H1 (cell line): ENCODE results near the gene BMI1. TPM values are rescaled to one million over a fixed set of nuclear protein-coding genes. Genes with fewer than 3 reads are reported as not detected.

Experiments used
- CTCF ChIA-PET: fragments of 300-600 bp; sonication (Branson Sonifier 250); formaldehyde crosslinking; loops from one replicate; lab custom pipeline; 2021; ENCODE audit not compliant: partially characterized antibody; lab: Charles Lee
- POLR2A ChIA-PET: fragments of 300-600 bp; sonication (Branson Sonifier 250); formaldehyde crosslinking; loops from one replicate; lab custom pipeline; 2021; ENCODE audit warnings: inconsistent platforms; ENCODE audit not compliant: partially characterized antibody; lab: Charles Lee
- DNase-seq, 2 experiments: peaks; one replicate each; pipeline versions ENCODE4 v3.0.0 to v3.0.0-alpha.2; 2010 to 2022; ENCODE audit warnings: low spot score in 2 of 2, low read depth in 1 of 2, mixed read lengths in 1 of 2
- FAIRE-seq: peaks from 2 replicates; lab custom pipeline; 2011; peaks lifted over from hg19 to GRCh38; lab: Jason Lieb, UNC
- H2AFZ ChIP-seq: 2 replicates; pipeline ENCODE4 v1.8.1; 2012; ENCODE audit warnings: low read length, inconsistent platforms
- H2AK5ac ChIP-seq: 2 replicates; pipeline ENCODE4 v1.6.1; 2013; ENCODE audit warnings: low read depth, low read length
- H2BK120ac ChIP-seq: replicated peaks from 2 replicates; pipeline ENCODE3; 2013; ENCODE audit warnings: low read depth, low read length, inconsistent platforms
- H2BK12ac ChIP-seq: 2 replicates; pipeline ENCODE4 v1.6.1; 2013; ENCODE audit warnings: low read depth, low read length
- H2BK15ac ChIP-seq: 2 replicates; pipeline ENCODE4 v1.6.1; 2013; ENCODE audit warnings: low read length
- H2BK20ac ChIP-seq: 2 replicates; pipeline ENCODE4 v1.6.1; 2013; ENCODE audit warnings: low read length
- H2BK5ac ChIP-seq: 2 replicates; pipeline ENCODE4 v1.6.1; 2013; ENCODE audit warnings: low read depth, low read length
- H3K14ac ChIP-seq: 2 replicates; pipeline ENCODE4 v1.6.1; 2013; ENCODE audit warnings: inconsistent platforms; ENCODE audit not compliant: insufficient read length
- H3K18ac ChIP-seq: 2 replicates; pipeline ENCODE4 v1.6.1; 2013; ENCODE audit warnings: low read length; ENCODE audit errors: extremely low read depth
- H3K23ac ChIP-seq: 2 replicates; pipeline ENCODE4 v1.6.1; 2013; ENCODE audit warnings: inconsistent platforms; ENCODE audit not compliant: insufficient read length
- H3K23me2 ChIP-seq: 2 replicates; pipeline ENCODE4 v1.6.1; 2013; ENCODE audit warnings: low read depth, low read length
- H3K27ac ChIP-seq: 2 replicates; pipeline ENCODE4 v1.6.1; 2011; ENCODE audit warnings: low read depth, low read length, inconsistent platforms
- H3K27me3 ChIP-seq, 4 experiments: replicated peaks in 1 of 4; 1 replicate in 1 of 4; 2 replicates in 3 of 4; pipeline versions ENCODE4 v1.6.1 to v1.8.1; 2011 to 2013; ENCODE audit warnings: low read length in 3 of 4, mild to moderate bottlenecking in 3 of 4, inconsistent platforms in 2 of 4, mixed read lengths in 2 of 4, moderate library complexity in 1 of 4; ENCODE audit not compliant: control insufficient read depth in 3 of 4, insufficient read depth in 3 of 4; ENCODE audit errors: extremely low read depth in 1 of 4
- H3K36me3 ChIP-seq, 4 experiments: 2 replicates each; pipeline versions ENCODE4 v1.6.1 to v1.8.1; 2011 to 2013; ENCODE audit warnings: mild to moderate bottlenecking in 4 of 4, low read length in 3 of 4, moderate library complexity in 2 of 4, control low read depth in 1 of 4, inconsistent platforms in 1 of 4; ENCODE audit not compliant: insufficient read depth in 4 of 4, control insufficient read depth in 2 of 4
- H3K4ac ChIP-seq: replicated peaks from 2 replicates; pipeline ENCODE3; 2013; ENCODE audit warnings: low read length, low read depth, mixed read lengths, inconsistent platforms; ENCODE audit not compliant: insufficient read length
- H3K4me1 ChIP-seq, 4 experiments: replicated peaks in 1 of 4; 1 replicate in 1 of 4; 2 replicates in 3 of 4; pipeline versions ENCODE4 v1.6.1 to v1.8.1; 2011 to 2013; ENCODE audit warnings: low read length in 3 of 4, inconsistent platforms in 2 of 4, mixed read lengths in 1 of 4; ENCODE audit not compliant: insufficient read depth in 4 of 4, control insufficient read depth in 3 of 4
- H3K4me2 ChIP-seq, 2 experiments: 2 replicates each; pipeline versions ENCODE4 v1.6.1 to v1.8.1; 2011 to 2013; ENCODE audit warnings: low read depth in 2 of 2, low read length in 2 of 2, control low read depth in 1 of 2, inconsistent platforms in 1 of 2, mild to moderate bottlenecking in 1 of 2; ENCODE audit not compliant: insufficient read depth in 1 of 2
- H3K4me3 ChIP-seq, 4 experiments: fragments of 200-600, 300-600 bp in 1 of 4; sonication (generic), shearing (Covaris generic), sonication (Bioruptor Twin) in 1 of 4; 2 replicates each; pipeline versions ENCODE4 v1.5.1 to v1.8.1; 2011 to 2016; ENCODE audit warnings: low read length in 4 of 4, low read depth in 3 of 4, control low read depth in 2 of 4, inconsistent platforms in 2 of 4, mild to moderate bottlenecking in 2 of 4, mixed read lengths in 1 of 4, moderate library complexity in 1 of 4; ENCODE audit not compliant: insufficient read depth in 2 of 4; ENCODE audit errors: extremely low read depth in 1 of 4
- H3K56ac ChIP-seq: replicated peaks from 2 replicates; pipeline ENCODE3; 2013; ENCODE audit warnings: low read depth, mild to moderate bottlenecking, mixed read lengths, low read length, inconsistent platforms; ENCODE audit not compliant: insufficient read length
- H3K79me1 ChIP-seq: 2 replicates; pipeline ENCODE4 v1.6.1; 2013; ENCODE audit warnings: low read depth, low read length, control low read depth
- H3K79me2 ChIP-seq, 2 experiments: 2 replicates each; pipeline versions ENCODE4 v1.6.1 to v1.8.1; 2012 to 2013; ENCODE audit warnings: low read length in 2 of 2, mild to moderate bottlenecking in 2 of 2, inconsistent platforms in 1 of 2; ENCODE audit not compliant: insufficient read depth in 2 of 2, control insufficient read depth in 1 of 2
- H3K9ac ChIP-seq, 4 experiments: replicated peaks in 1 of 4; 1 replicate in 1 of 4; 2 replicates in 3 of 4; pipeline versions ENCODE4 v1.6.1 to v1.8.1; 2011 to 2013; ENCODE audit warnings: low read depth in 3 of 4, low read length in 3 of 4, control low read depth in 2 of 4, mild to moderate bottlenecking in 2 of 4, moderate library complexity in 2 of 4, inconsistent platforms in 1 of 4; ENCODE audit errors: extremely low read depth in 1 of 4
- H3K9me3 ChIP-seq, 2 experiments: 2 replicates each; pipeline versions ENCODE4 v1.6.1 to v1.8.1; 2012 to 2013; ENCODE audit warnings: mild to moderate bottlenecking in 2 of 2, moderate library complexity in 2 of 2, control low read depth in 1 of 2, inconsistent platforms in 1 of 2, low read depth in 1 of 2, low read length in 1 of 2, mixed read lengths in 1 of 2; ENCODE audit not compliant: insufficient read depth in 2 of 2
- H4K20me1 ChIP-seq, 2 experiments: replicated peaks in 1 of 2; 2 replicates each; pipeline versions ENCODE3 to v1.8.1; 2011 to 2013; ENCODE audit warnings: inconsistent platforms in 2 of 2, low read length in 2 of 2, mild to moderate bottlenecking in 1 of 2; ENCODE audit not compliant: insufficient read depth in 2 of 2, control insufficient read depth in 1 of 2
- H4K5ac ChIP-seq: 2 replicates; pipeline ENCODE4 v1.6.1; 2013; ENCODE audit warnings: low read length, low read depth, mixed read lengths, inconsistent platforms; ENCODE audit not compliant: insufficient read length
- H4K8ac ChIP-seq: 2 replicates; pipeline ENCODE4 v1.8.0; 2013; ENCODE audit warnings: mild to moderate bottlenecking, moderate library complexity, low read length, inconsistent platforms; ENCODE audit not compliant: insufficient read depth; ENCODE audit errors: extremely low read depth
- H4K91ac ChIP-seq: replicated peaks from 2 replicates; pipeline ENCODE3; 2013; ENCODE audit warnings: low read length, mixed read lengths, inconsistent platforms; ENCODE audit not compliant: insufficient read length
- CTBP2 ChIP-seq: IDR thresholded peaks from 2 replicates; pipeline ENCODE4 v1.7.0; 2011; ENCODE audit warnings: borderline replicate concordance, mild to moderate bottlenecking, moderate library complexity, mixed read lengths, low read length; ENCODE audit not compliant: insufficient read depth, insufficient read length
- HDAC2 ChIP-seq, 2 experiments: fragments of 300-600 bp in 1 of 2; sonication (generic) in 1 of 2; IDR thresholded peaks; 2 replicates each; pipeline ENCODE4 v1.6.1; 2011 to 2012; ENCODE audit warnings: low read depth in 2 of 2, low read length in 2 of 2, mild to moderate bottlenecking in 2 of 2, moderate library complexity in 2 of 2, borderline replicate concordance in 1 of 2, inconsistent platforms in 1 of 2
- NANOG ChIP-seq: IDR thresholded peaks from 2 replicates; pipeline ENCODE4 v1.6.1; 2011; ENCODE audit warnings: low read length, low read depth, mild to moderate bottlenecking, inconsistent platforms; ENCODE audit not compliant: insufficient read depth, poor library complexity, severe bottlenecking
- SIRT6 ChIP-seq: IDR thresholded peaks from one replicate; pipeline ENCODE4 v1.7.1; 2012; ENCODE audit warnings: low read length, inconsistent platforms
- SP2 ChIP-seq: IDR thresholded peaks from 2 replicates; pipeline ENCODE4 v1.6.1; 2012; ENCODE audit warnings: mild to moderate bottlenecking, low read length, inconsistent platforms
- TCF12 ChIP-seq: IDR thresholded peaks from 2 replicates; pipeline ENCODE4 v1.6.1; 2011; ENCODE audit warnings: low read depth, mild to moderate bottlenecking, low read length
- WGBS, 2 experiments: shearing (Covaris generic) in 1 of 2; methylation state at CpG; one replicate each; pipeline versions ENCODE4 v1.1.6 to v1.1.7; 2013 to 2015; ENCODE audit warnings: low lambda C conversion rate in 2 of 2, mixed read lengths in 2 of 2, inconsistent platforms in 1 of 2, low coverage in 1 of 2, missing lambda C conversion rate in 1 of 2; ENCODE audit not compliant: insufficient replicate concordance in 2 of 2, insufficient coverage in 1 of 2, insufficient read length in 1 of 2; ENCODE audit errors: extremely low coverage in 1 of 2, missing lambda C conversion rate in 1 of 2; 5-methylcytosine and 5-hydroxymethylcytosine counted together
- polyA plus RNA-seq, 7 experiments: library from polyadenylated mRNA; depleted of rRNA in 3 of 7; stranded (reverse) in 5 of 7; unstranded in 2 of 7; fragments of >200 nt in 5 of 7; fragments of 200-250 nt in 2 of 7; gene quantifications; 1 replicate in 5 of 7; 2 replicates in 1 of 7; 4 replicates in 1 of 7; pipeline versions ENCODE4 v1.2.1 to v1.2.3, GENCODE V29; 2011 to 2013; ENCODE audit warnings: missing spikeins in 2 of 7, mixed read lengths in 2 of 7
- total RNA-seq: library from RNA; stranded (reverse); fragmentation: NEBNext Ultra II Directional; extraction: Animal tissue kit (Norgen Biotek cat#: 25700); gene quantifications from 2 replicates; pipeline ENCODE4 v1.2.1, GENCODE V29; 2021

Gene BMI1
- total and polyA plus RNA-seq, 2 of the 8 experiments (the other 6 are each of a cell fraction or from before 2014, with no cell fraction given), result 2.8 to 10.7 TPM

DNA sequence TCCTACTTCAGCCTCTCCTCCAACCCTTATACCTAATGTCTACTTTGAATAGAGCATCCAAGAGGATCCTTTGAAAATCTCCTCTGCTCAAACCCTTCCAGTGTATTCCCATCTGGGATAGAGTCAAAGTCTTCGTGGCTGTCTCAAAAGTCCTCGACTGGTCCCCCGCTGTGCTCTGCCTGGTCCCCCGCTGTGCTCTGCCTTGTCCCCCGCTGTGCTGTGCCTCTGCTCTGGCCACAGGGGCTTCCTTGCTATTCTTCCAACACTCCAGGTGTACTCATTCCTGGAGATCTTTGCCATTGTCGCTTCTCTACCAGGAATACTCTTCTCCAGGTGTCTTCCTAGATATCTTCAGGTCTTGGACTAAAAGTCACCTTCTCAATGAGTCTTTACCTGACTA lies 40.8 kb upstream of the BMI1 start:
- H4K5ac ChIP-seq, result no peak overlapping the region
- H3K79me1 ChIP-seq, result no peaks in the 10 kb centered on the region
- no peak overlapping the region for H3K27ac ChIP-seq
- H3K36me3 ChIP-seq, result no peaks in the 10 kb centered on the region
- H3K9me3 ChIP-seq, result no peaks in the 10 kb centered on the region
- H2BK15ac ChIP-seq, result no peak overlapping the region
- H3K23ac ChIP-seq, result no peak overlapping the region
- no peak for DNase-seq
- no peak overlapping the region for H4K91ac ChIP-seq
- no peaks in the 10 kb centered on the region for H3K23me2 ChIP-seq
- 42% methylated on average over 6 of the region's 6 CpGs; no CpG with 5 or more reads in 1 of the 2 experiments for WGBS, 2 experiments
- H4K8ac ChIP-seq, result no peak overlapping the region
- peaks cover 0 to 14% (median 5%) of the 10 kb centered on the region in 4 experiments; a peak in 6 of 7 replicates for H3K4me1 ChIP-seq
- TF ChIP-seq HDAC2 (IDR thresholded peaks at IDR 0.05; ENCODE audit: borderline replicate concordance in 1 of 2, low read depth in 2 of 2, low read length in 2 of 2), result 0 out of 4 replicates have a peak, but pooled peaks have one; percentile 51 to 52
- peak; percentile 36 for TF ChIP-seq NANOG
- 0 out of 2 replicates have a peak, but pooled peaks have one; percentile 30 for TF ChIP-seq TCF12
- TF ChIP-seq SIRT6, result no peak
- no peak for TF ChIP-seq SP2
- peak; percentile 65 for TF ChIP-seq CTBP2
- no peak overlapping the region for H3K4ac ChIP-seq
- no peak overlapping the region; the same call in 1 of the 2 replicates for H2BK12ac ChIP-seq
- peak overlapping the region; percentile 26; the same call in 1 of the 2 replicates for H2BK5ac ChIP-seq
- H2BK120ac ChIP-seq, result no peak overlapping the region
- H3K56ac ChIP-seq, result no peak overlapping the region
- no peak for FAIRE-seq
- no peak overlapping the region for H3K4me3 ChIP-seq
- no peak overlapping the region for H2AFZ ChIP-seq
- H3K4me2 ChIP-seq, result peak overlapping the region; percentile 45 to 50; a peak in 3 of 4 replicates
- no peaks in the 10 kb centered on the region for H4K20me1 ChIP-seq
- H3K14ac ChIP-seq, result no peak overlapping the region
- H3K79me2 ChIP-seq, result no peaks in the 10 kb centered on the region
- no peak overlapping the region for H2BK20ac ChIP-seq
- CTCF ChIA-PET, result interaction anchor here (1.2 kb wide), 1 partner anchor 36 kb away, joined by 6 read pairs; no protein-coding TSS in a partner anchor
- no peak overlapping the region for H2AK5ac ChIP-seq
- H3K9ac ChIP-seq, result no peak overlapping the region
- POLR2A ChIA-PET, result no interaction called here
- H3K18ac ChIP-seq, result no peak overlapping the region
- H3K27me3 ChIP-seq, result no peaks in the 10 kb centered on the region
